WTC11 (cell line): ENCODE measurements around the gene PTPMT1. TPM values are rescaled to one million over a fixed set of nuclear protein-coding genes. Genes with fewer than 3 reads are reported as not detected.

Experiments
- ATAC-seq: fragments of 200-7000 bp; cut with Tn5 transposase; 2 replicates; pipeline ENCODE4 v1.10.0; 2021; ENCODE audit warnings: mild to moderate bottlenecking, moderate library complexity
- CTCF ChIA-PET: fragments of 300-600 bp; sonication (Branson Sonifier 250); formaldehyde crosslinking; loops from one replicate; lab custom pipeline; 2021; ENCODE audit warnings: antibody characterized with exemption; lab: Charles Lee
- POLR2A ChIA-PET: fragments of 350-600 bp; sonication (Branson Sonifier 250); formaldehyde crosslinking; loops from one replicate; lab custom pipeline; 2021; ENCODE audit warnings: antibody characterized with exemption; lab: Charles Lee
- DNase-seq: peaks from one replicate; pipeline ENCODE4 v3.0.0; 2021; ENCODE audit warnings: low spot score
- H3K27ac Mint-ChIP-seq: 2 replicates; pipeline ENCODE4 v1.8.0; 2021; ENCODE audit warnings: mixed read lengths
- H3K27me3 Mint-ChIP-seq: 2 replicates; pipeline ENCODE4 v1.8.0; 2021; ENCODE audit warnings: low read depth, mild to moderate bottlenecking, moderate library complexity, mixed read lengths
- H3K36me3 Mint-ChIP-seq: 2 replicates; pipeline ENCODE4 v1.8.0; 2021; ENCODE audit warnings: mixed read lengths
- H3K4me1 Mint-ChIP-seq: 2 replicates; pipeline ENCODE4 v1.8.0; 2022; ENCODE audit warnings: mixed read lengths
- H3K4me3 Mint-ChIP-seq: 2 replicates; pipeline ENCODE4 v1.8.0; 2021; ENCODE audit warnings: mild to moderate bottlenecking, moderate library complexity, mixed read lengths
- H3K9me3 Mint-ChIP-seq: 2 replicates; pipeline ENCODE4 v1.8.0; 2021; ENCODE audit warnings: mixed read lengths
- ELF4 ChIP-seq: sonication (generic); formaldehyde crosslinking; IDR thresholded peaks from 2 replicates; pipeline ENCODE4 v1.8.1; 2022; ENCODE audit warnings: low read depth, mild to moderate bottlenecking, moderate library complexity, missing genetic modification reagents
- EMX1 ChIP-seq: fragments of 250-450 bp; sonication (Bioruptor Pico); IDR thresholded peaks from 2 replicates; pipeline ENCODE4 v1.8.0; 2021; ENCODE audit warnings: mild to moderate bottlenecking
- JAZF1 ChIP-seq: fragments of 250-450 bp; sonication (Bioruptor Pico); IDR thresholded peaks from 2 replicates; pipeline ENCODE4 v1.9.0; 2021; ENCODE audit warnings: moderate library complexity, mild to moderate bottlenecking, inconsistent platforms
- NR2C2 ChIP-seq: sonication (generic); formaldehyde crosslinking; IDR thresholded peaks from 2 replicates; pipeline ENCODE4 v1.8.0; 2022; ENCODE audit warnings: mild to moderate bottlenecking, missing genetic modification reagents
- NR3C1 ChIP-seq: sonication (generic); formaldehyde crosslinking; conservative IDR thresholded peaks from 2 replicates; pipeline ENCODE4 v1.8.1; 2023; ENCODE audit warnings: low read depth, mild to moderate bottlenecking, missing genetic modification reagents
- SOX15 ChIP-seq: fragments of 250-450 bp; sonication (Bioruptor Pico); IDR thresholded peaks from 2 replicates; pipeline ENCODE4 v1.9.0; 2021; ENCODE audit warnings: mild to moderate bottlenecking
- ZNF138 ChIP-seq: sonication (generic); formaldehyde crosslinking; conservative IDR thresholded peaks from 2 replicates; pipeline ENCODE4 v1.8.1; 2022; ENCODE audit warnings: mild to moderate bottlenecking, moderate library complexity, missing genetic modification reagents
- ZNF232 ChIP-seq: sonication (generic); formaldehyde crosslinking; IDR thresholded peaks from 2 replicates; pipeline ENCODE4 v1.8.0; 2022; ENCODE audit warnings: mild to moderate bottlenecking, missing genetic modification reagents
- ZNF416 ChIP-seq: fragments of 250-450 bp; sonication (Bioruptor Pico); IDR thresholded peaks from 2 replicates; pipeline ENCODE4 v1.9.0; 2021; ENCODE audit warnings: mild to moderate bottlenecking, inconsistent platforms
- ZNF671 ChIP-seq: fragments of 250-450 bp; sonication (Bioruptor Pico); IDR thresholded peaks from 2 replicates; pipeline ENCODE4 v1.8.0; 2021; ENCODE audit warnings: mild to moderate bottlenecking
- total RNA-seq: library from RNA; stranded (reverse); gene quantifications from 3 replicates; pipeline ENCODE4 v1.2.3, GENCODE V29; 2021
- TF ChIP-seq, protein P1 (sequence below): sonication (generic); formaldehyde crosslinking; IDR thresholded peaks from 2 replicates; pipeline ENCODE4 v1.8.0; 2022; ENCODE audit warnings: mild to moderate bottlenecking, missing genetic modification reagents
- TF ChIP-seq, protein P2 (sequence below): fragments of 250-450 bp; sonication (Bioruptor Pico); IDR thresholded peaks from 2 replicates; pipeline ENCODE4 v1.9.0; 2021; ENCODE audit warnings: moderate library complexity, mild to moderate bottlenecking, inconsistent platforms, borderline replicate concordance
- TF ChIP-seq, protein P3 (sequence below): sonication (generic); formaldehyde crosslinking; IDR thresholded peaks from 2 replicates; pipeline ENCODE4 v1.8.0; 2023; ENCODE audit warnings: missing genetic modification reagents
- TF ChIP-seq, protein P4 (sequence below): fragments of 250-450 bp; sonication (Bioruptor Pico); conservative IDR thresholded peaks from 2 replicates; pipeline ENCODE4 v1.9.0; 2021; ENCODE audit warnings: mild to moderate bottlenecking
- TF ChIP-seq, protein P5 (sequence below): sonication (generic); formaldehyde crosslinking; IDR thresholded peaks from 2 replicates; pipeline ENCODE4 v1.8.0; 2022; ENCODE audit warnings: missing genetic modification reagents
- TF ChIP-seq, protein P6 (sequence below): sonication (generic); formaldehyde crosslinking; IDR thresholded peaks from 2 replicates; pipeline ENCODE4 v1.8.1; 2023; ENCODE audit warnings: mild to moderate bottlenecking, missing genetic modification reagents, borderline replicate concordance
- TF ChIP-seq, protein P7 (sequence below): sonication (generic); formaldehyde crosslinking; IDR thresholded peaks from 2 replicates; pipeline ENCODE4 v1.8.1; 2023; ENCODE audit warnings: mild to moderate bottlenecking, missing genetic modification reagents

The PTPMT1 gene
- total RNA-seq, 1 experiment from 2014 or later, result 49.5 TPM

DNA sequence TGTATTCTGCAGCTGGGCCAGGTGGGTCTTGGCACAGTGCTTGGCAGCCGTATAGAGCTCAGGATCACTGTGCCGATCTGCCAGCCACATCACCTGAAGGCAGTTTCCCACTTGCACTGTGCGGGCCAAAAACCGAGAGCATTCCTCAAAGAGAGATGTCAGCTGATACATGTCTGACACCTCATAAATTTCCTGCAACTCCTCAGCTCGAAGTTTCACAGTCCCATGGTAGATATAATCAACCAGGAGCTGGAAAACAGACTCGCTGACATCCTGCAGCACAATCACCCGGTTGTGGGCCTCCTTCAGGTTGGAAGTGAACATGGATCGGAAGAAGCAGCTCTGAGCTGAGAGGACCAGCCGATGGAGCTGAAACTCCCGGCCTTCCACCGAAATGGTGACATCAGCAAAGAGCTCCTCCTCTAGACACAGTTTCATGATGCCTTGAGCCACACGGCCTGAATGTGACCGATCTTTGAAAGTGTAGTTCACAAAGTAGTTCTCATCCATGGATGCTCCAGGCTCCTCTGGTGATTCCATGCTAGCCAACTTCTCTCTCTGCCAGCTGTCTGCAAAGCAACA is 12.2 kb downstream of the PTPMT1 start:
- ATAC-seq, result no peak
- H3K36me3 Mint-ChIP-seq, result peaks cover 56% of the 10 kb centered on the region
- CTCF ChIA-PET, result interaction anchor here (0.8 kb wide), 1 partner anchor 26 kb away, joined by 3 read pairs; no protein-coding TSS in a partner anchor

More for the DNA sequence above, 12.2 kb downstream of the PTPMT1 start:
- H3K27me3 Mint-ChIP-seq, result no peaks in the 10 kb centered on the region; the same call in 1 of the 2 replicates
- H3K27ac Mint-ChIP-seq, result peak overlapping the region; percentile 70; the same call in 1 of the 2 replicates
- peak overlapping the region; percentile 93 for H3K4me3 Mint-ChIP-seq
- POLR2A ChIA-PET, result interaction anchor here (0.6 to 1.7 kb wide), 2 partner anchors 12 to 32 kb away, joined by 4 to 6 read pairs; partner anchors contain the start of gene PTPMT1
- H3K9me3 Mint-ChIP-seq, result no peaks in the 10 kb centered on the region
- no peak for TF ChIP-seq JAZF1 (CRISPR knock-in tag)
- no peak for TF ChIP-seq NR2C2 (CRISPR knock-in tag)
- TF ChIP-seq, protein P1, sequence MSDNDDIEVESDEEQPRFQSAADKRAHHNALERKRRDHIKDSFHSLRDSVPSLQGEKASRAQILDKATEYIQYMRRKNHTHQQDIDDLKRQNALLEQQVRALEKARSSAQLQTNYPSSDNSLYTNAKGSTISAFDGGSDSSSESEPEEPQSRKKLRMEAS (CRISPR knock-in tag), result no peak
- TF ChIP-seq, protein P2, sequence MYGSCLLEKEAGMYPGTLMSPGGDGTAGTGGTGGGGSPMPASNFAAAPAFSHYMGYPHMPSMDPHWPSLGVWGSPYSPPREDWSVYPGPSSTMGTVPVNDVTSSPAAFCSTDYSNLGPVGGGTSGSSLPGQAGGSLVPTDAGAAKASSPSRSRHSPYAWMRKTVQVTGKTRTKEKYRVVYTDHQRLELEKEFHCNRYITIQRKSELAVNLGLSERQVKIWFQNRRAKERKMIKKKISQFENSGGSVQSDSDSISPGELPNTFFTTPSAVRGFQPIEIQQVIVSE, result no peak
- no peak for TF ChIP-seq ZNF671
- TF ChIP-seq, protein P3, sequence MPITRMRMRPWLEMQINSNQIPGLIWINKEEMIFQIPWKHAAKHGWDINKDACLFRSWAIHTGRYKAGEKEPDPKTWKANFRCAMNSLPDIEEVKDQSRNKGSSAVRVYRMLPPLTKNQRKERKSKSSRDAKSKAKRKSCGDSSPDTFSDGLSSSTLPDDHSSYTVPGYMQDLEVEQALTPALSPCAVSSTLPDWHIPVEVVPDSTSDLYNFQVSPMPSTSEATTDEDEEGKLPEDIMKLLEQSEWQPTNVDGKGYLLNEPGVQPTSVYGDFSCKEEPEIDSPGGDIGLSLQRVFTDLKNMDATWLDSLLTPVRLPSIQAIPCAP (CRISPR knock-in tag), result no peak
- TF ChIP-seq, protein P4, sequence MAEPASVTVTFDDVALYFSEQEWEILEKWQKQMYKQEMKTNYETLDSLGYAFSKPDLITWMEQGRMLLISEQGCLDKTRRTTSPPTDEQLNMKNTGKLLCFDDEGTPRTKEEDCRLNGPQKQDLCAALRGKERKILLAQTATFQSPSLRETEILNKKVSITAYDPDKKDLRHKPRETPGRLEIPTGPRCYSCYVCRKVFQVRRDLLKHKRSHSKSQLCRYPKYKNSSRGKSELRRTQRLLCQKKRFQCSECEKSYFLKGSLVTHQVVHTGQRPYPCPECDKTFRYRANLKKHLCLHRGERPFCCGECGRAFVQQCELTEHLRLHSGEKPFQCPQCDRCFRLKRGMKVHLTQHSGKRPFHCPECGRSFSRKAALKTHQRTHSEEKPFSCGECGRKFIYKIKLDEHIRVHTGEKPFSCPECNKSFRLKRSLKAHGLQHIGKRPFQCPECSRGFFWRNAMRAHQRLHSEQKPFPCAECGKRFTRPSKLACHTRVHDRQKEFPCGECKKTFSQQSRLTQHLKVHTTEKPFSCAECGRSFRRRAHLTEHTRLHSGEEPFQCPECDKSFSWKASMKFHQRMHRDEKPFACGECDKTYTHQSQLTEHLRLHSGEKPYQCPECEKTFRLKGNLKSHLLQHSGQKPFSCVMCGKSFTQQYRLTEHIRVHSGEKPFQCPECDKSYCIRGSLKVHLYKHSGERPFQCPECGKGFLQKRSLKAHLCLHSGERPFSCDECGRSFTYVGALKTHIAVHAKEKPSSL (CRISPR knock-in tag), result no peak
- no peak for TF ChIP-seq EMX1 (CRISPR knock-in tag)
- no peak for TF ChIP-seq ZNF138 (CRISPR knock-in tag)
- TF ChIP-seq NR3C1 (CRISPR knock-in tag), result no peak
- no peak for TF ChIP-seq ZNF416 (CRISPR knock-in tag)
- no peak for TF ChIP-seq ZNF232 (CRISPR knock-in tag)
- no peak for TF ChIP-seq SOX15
- no peak for TF ChIP-seq ELF4 (CRISPR knock-in tag)
- TF ChIP-seq, protein P5, sequence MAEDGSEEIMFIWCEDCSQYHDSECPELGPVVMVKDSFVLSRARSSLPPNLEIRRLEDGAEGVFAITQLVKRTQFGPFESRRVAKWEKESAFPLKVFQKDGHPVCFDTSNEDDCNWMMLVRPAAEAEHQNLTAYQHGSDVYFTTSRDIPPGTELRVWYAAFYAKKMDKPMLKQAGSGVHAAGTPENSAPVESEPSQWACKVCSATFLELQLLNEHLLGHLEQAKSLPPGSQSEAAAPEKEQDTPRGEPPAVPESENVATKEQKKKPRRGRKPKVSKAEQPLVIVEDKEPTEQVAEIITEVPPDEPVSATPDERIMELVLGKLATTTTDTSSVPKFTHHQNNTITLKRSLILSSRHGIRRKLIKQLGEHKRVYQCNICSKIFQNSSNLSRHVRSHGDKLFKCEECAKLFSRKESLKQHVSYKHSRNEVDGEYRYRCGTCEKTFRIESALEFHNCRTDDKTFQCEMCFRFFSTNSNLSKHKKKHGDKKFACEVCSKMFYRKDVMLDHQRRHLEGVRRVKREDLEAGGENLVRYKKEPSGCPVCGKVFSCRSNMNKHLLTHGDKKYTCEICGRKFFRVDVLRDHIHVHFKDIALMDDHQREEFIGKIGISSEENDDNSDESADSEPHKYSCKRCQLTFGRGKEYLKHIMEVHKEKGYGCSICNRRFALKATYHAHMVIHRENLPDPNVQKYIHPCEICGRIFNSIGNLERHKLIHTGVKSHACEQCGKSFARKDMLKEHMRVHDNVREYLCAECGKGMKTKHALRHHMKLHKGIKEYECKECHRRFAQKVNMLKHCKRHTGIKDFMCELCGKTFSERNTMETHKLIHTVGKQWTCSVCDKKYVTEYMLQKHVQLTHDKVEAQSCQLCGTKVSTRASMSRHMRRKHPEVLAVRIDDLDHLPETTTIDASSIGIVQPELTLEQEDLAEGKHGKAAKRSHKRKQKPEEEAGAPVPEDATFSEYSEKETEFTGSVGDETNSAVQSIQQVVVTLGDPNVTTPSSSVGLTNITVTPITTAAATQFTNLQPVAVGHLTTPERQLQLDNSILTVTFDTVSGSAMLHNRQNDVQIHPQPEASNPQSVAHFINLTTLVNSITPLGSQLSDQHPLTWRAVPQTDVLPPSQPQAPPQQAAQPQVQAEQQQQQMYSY (CRISPR knock-in tag), result no peak
- TF ChIP-seq, protein P6, sequence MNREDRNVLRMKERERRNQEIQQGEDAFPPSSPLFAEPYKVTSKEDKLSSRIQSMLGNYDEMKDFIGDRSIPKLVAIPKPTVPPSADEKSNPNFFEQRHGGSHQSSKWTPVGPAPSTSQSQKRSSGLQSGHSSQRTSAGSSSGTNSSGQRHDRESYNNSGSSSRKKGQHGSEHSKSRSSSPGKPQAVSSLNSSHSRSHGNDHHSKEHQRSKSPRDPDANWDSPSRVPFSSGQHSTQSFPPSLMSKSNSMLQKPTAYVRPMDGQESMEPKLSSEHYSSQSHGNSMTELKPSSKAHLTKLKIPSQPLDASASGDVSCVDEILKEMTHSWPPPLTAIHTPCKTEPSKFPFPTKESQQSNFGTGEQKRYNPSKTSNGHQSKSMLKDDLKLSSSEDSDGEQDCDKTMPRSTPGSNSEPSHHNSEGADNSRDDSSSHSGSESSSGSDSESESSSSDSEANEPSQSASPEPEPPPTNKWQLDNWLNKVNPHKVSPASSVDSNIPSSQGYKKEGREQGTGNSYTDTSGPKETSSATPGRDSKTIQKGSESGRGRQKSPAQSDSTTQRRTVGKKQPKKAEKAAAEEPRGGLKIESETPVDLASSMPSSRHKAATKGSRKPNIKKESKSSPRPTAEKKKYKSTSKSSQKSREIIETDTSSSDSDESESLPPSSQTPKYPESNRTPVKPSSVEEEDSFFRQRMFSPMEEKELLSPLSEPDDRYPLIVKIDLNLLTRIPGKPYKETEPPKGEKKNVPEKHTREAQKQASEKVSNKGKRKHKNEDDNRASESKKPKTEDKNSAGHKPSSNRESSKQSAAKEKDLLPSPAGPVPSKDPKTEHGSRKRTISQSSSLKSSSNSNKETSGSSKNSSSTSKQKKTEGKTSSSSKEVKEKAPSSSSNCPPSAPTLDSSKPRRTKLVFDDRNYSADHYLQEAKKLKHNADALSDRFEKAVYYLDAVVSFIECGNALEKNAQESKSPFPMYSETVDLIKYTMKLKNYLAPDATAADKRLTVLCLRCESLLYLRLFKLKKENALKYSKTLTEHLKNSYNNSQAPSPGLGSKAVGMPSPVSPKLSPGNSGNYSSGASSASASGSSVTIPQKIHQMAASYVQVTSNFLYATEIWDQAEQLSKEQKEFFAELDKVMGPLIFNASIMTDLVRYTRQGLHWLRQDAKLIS (CRISPR knock-in tag), result no peak
- TF ChIP-seq, protein P7, sequence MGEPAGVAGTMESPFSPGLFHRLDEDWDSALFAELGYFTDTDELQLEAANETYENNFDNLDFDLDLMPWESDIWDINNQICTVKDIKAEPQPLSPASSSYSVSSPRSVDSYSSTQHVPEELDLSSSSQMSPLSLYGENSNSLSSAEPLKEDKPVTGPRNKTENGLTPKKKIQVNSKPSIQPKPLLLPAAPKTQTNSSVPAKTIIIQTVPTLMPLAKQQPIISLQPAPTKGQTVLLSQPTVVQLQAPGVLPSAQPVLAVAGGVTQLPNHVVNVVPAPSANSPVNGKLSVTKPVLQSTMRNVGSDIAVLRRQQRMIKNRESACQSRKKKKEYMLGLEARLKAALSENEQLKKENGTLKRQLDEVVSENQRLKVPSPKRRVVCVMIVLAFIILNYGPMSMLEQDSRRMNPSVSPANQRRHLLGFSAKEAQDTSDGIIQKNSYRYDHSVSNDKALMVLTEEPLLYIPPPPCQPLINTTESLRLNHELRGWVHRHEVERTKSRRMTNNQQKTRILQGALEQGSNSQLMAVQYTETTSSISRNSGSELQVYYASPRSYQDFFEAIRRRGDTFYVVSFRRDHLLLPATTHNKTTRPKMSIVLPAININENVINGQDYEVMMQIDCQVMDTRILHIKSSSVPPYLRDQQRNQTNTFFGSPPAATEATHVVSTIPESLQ (CRISPR knock-in tag), result no peak
- TF ChIP-seq, all 79 proteins: peak for 0
- no peak for DNase-seq
- H3K4me1 Mint-ChIP-seq, result peaks cover 18% of the 10 kb centered on the region
